ENCODE results near the gene EZR. TPM values are rescaled to one million over a fixed set of nuclear protein-coding genes. Genes with fewer than 3 reads are reported as not detected.

Gene EZR
- polyA plus RNA-seq, 3 donors, result 68.1 to 95.8 (median 86.3) TPM

- Histone ChIP-seq H3K27me3 (ENCODE audit: control insufficient read depth in 2 of 2, insufficient read depth in 2 of 2, low read length in 2 of 2) (no peaks in the 10 kb centered on the region), H3K27ac (ENCODE audit: low read depth in 1 of 2, low read length in 2 of 2) (peak overlapping the region in 1 of 2 donors; percentile 17), H3K4me2 (replicated peaks; ENCODE audit: extremely low read depth, low read length, poor library complexity, severe bottlenecking) (no peak overlapping the region), H3K9ac (ENCODE audit: insufficient read depth, low read length, poor library complexity, severe bottlenecking) (no peak overlapping the region), H3K36me3 (replicated peaks in 1 of 2; ENCODE audit: control insufficient read depth in 1 of 2, insufficient read depth in 2 of 2, low read length in 2 of 2) (peaks cover 98 to 100% of the 10 kb centered on the region in 2 donors), H4K20me1 (ENCODE audit: insufficient read depth, low read length) (peaks cover 45% of the 10 kb centered on the region), H3K4me3 (replicated peaks in 1 of 3; ENCODE audit: low read depth in 2 of 3, low read length in 3 of 3) (no peak overlapping the region), H3K79me2 (ENCODE audit: insufficient read depth, low read length) (no peaks in the 10 kb centered on the region), H2AFZ (ENCODE audit: insufficient read depth, low read depth, low read length, poor library complexity, severe bottlenecking) (no peak overlapping the region), H3K9me3 (replicated peaks in 1 of 2; ENCODE audit: control insufficient read depth in 1 of 2, insufficient read depth in 1 of 2, low read length in 2 of 2) (no peaks in the 10 kb centered on the region), H3K4me1 (ENCODE audit: control insufficient read depth in 1 of 2, insufficient read depth in 2 of 2, low read length in 2 of 2) (no peaks in the 10 kb centered on the region)
- Mint-ChIP-seq H3K36me3 (peaks cover 94 to 100% of the 10 kb centered on the region in 2 donors), H3K4me3 (no peak overlapping the region), H3K27me3 (ENCODE audit: low read depth in 3 of 3) (peaks cover 0 to 2% (median 0%) of the 10 kb centered on the region in 3 donors), H3K9me3 (peaks cover 0 to 4% (median 0%) of the 10 kb centered on the region in 7 donors), H3K27ac (peak overlapping the region in 1 of 7 donors; percentile 65), H3K4me1 (peaks cover 3% of the 10 kb centered on the region)
- WGBS (ENCODE audit: insufficient coverage), result 90% methylated on average over 8 of the region's 8 CpGs
- TF ChIP-seq CTCF (IDR thresholded peaks at IDR 0.05), result no peak
- intact Hi-C loops (cut with micrococcal nuclease), result no loop called here
- no peak for DNase-seq
Measured at GRCh38 chr6:158768436-158768835, 50.7 kb downstream of the EZR start.

- Histone ChIP-seq H3K79me2 (ENCODE audit: insufficient read depth, low read length) (no peaks in the 10 kb centered on the region), H3K9ac (ENCODE audit: insufficient read depth, low read length, poor library complexity, severe bottlenecking) (no peak overlapping the region), H3K4me1 (ENCODE audit: control insufficient read depth in 1 of 2, insufficient read depth in 2 of 2, low read length in 2 of 2) (no peaks in the 10 kb centered on the region), H3K4me3 (replicated peaks in 1 of 3; ENCODE audit: low read depth in 2 of 3, low read length in 3 of 3) (no peak overlapping the region), H3K9me3 (replicated peaks in 1 of 2; ENCODE audit: control insufficient read depth in 1 of 2, insufficient read depth in 1 of 2, low read length in 2 of 2) (no peaks in the 10 kb centered on the region), H3K27me3 (ENCODE audit: control insufficient read depth in 2 of 2, insufficient read depth in 2 of 2, low read length in 2 of 2) (no peaks in the 10 kb centered on the region), H3K36me3 (replicated peaks in 1 of 2; ENCODE audit: control insufficient read depth in 1 of 2, insufficient read depth in 2 of 2, low read length in 2 of 2) (peaks cover 97 to 100% of the 10 kb centered on the region in 2 donors), H2AFZ (ENCODE audit: insufficient read depth, low read depth, low read length, poor library complexity, severe bottlenecking) (no peak overlapping the region), H4K20me1 (ENCODE audit: insufficient read depth, low read length) (peaks cover 38% of the 10 kb centered on the region), H3K27ac (ENCODE audit: low read depth in 1 of 2, low read length in 2 of 2) (peak overlapping the region in 1 of 2 donors; percentile 17), H3K4me2 (replicated peaks; ENCODE audit: extremely low read depth, low read length, poor library complexity, severe bottlenecking) (no peak overlapping the region)
- H3K27ac Mint-ChIP-seq, result peak overlapping the region in 3 of 7 donors; percentile 58 to 70 (median 64)
- WGBS (ENCODE audit: insufficient coverage), result no CpG with 5 or more reads among the region's 6 CpGs
- intact Hi-C loops (cut with micrococcal nuclease), result no loop called here
- H3K4me1 Mint-ChIP-seq, result no peaks in the 10 kb centered on the region
- TF ChIP-seq CTCF (IDR thresholded peaks at IDR 0.05), result no peak
- H3K27me3 Mint-ChIP-seq (ENCODE audit: low read depth in 3 of 3), result peaks cover 0 to 2% (median 0%) of the 10 kb centered on the region in 3 donors
- no peak overlapping the region for H3K4me3 Mint-ChIP-seq
- H3K36me3 Mint-ChIP-seq, result peaks cover 94 to 100% of the 10 kb centered on the region in 2 donors
- no peak for DNase-seq
- H3K9me3 Mint-ChIP-seq, result peaks cover 0 to 4% (median 2%) of the 10 kb centered on the region in 7 donors
Measured at GRCh38 chr6:158767709-158768108, 51.5 kb downstream of the EZR start.
